Fibroblast of lung (primary cell): ENCODE results near the gene SERP1.

Experiments
- CTCF ChIP-seq, 2 donors: IDR thresholded peaks in 1 of 2; conservative IDR thresholded peaks in 1 of 2; 1 replicate in 1 of 2; 2 replicates in 1 of 2; pipeline ENCODE4 v1.5.1; 2011 to 2012; ENCODE audit warnings: low read length in 2 of 2, control low read depth in 1 of 2, inconsistent platforms in 1 of 2, low read depth in 1 of 2, mild to moderate bottlenecking in 1 of 2
- EZH2 ChIP-seq: IDR thresholded peaks from 2 replicates; pipeline ENCODE4 v1.5.1; 2012; ENCODE audit warnings: low read length, control low read depth, mild to moderate bottlenecking; ENCODE audit errors: missing control alignments

- TF ChIP-seq CTCF (conservative IDR thresholded peaks at IDR 0.05 in 1 of 2, IDR thresholded peaks at IDR 0.05 in 1 of 2; ENCODE audit: low read depth in 1 of 2, low read length in 2 of 2) (no peak), EZH2 (no peak)
Observed at GRCh38 chr3:150503402-150504099, 42.7 kb downstream of the SERP1 start.
